ENCODE data around the gene BMAL2.

DNA sequence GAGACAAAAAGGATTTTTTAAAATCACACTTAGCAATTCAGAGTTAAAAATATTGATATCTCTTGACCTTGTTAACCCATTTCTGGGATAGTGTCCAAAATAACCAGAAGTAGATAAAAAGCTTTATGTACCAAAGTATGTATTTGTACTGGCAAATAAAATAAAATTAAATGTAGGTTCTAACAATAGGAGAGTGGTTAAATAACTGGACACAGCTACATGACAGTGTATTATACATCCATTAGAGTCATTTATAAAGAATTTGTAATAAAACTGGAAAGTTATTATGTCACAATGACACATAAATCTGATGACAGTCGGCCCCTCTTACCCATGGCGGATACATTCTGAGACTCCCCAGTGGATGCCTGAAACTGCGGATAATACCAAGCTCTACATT is 34.0 kb downstream of the BMAL2 start:
- TF ChIP-seq, protein P1, sequence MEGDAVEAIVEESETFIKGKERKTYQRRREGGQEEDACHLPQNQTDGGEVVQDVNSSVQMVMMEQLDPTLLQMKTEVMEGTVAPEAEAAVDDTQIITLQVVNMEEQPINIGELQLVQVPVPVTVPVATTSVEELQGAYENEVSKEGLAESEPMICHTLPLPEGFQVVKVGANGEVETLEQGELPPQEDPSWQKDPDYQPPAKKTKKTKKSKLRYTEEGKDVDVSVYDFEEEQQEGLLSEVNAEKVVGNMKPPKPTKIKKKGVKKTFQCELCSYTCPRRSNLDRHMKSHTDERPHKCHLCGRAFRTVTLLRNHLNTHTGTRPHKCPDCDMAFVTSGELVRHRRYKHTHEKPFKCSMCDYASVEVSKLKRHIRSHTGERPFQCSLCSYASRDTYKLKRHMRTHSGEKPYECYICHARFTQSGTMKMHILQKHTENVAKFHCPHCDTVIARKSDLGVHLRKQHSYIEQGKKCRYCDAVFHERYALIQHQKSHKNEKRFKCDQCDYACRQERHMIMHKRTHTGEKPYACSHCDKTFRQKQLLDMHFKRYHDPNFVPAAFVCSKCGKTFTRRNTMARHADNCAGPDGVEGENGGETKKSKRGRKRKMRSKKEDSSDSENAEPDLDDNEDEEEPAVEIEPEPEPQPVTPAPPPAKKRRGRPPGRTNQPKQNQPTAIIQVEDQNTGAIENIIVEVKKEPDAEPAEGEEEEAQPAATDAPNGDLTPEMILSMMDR (IDR thresholded peaks at IDR 0.05), result no peak
- TF ChIP-seq POLR2A (IDR thresholded peaks at IDR 0.05), result no peak
